Stimulated activated CD8-positive, alpha-beta memory T cell treated with anti-CD3 and anti-CD28 coated beads, Interleukin-15, amount 100 ng/mL, for 48 hours (primary cell): ENCODE measurements around the gene ATE1.
"Not testable (repeated sequence)": the region's sequence is repeated elsewhere in the genome, so short reads cannot be mapped to it uniquely, and the experiment has no call there.

Experiments
- DNase-seq, 2 donors: peaks; one replicate each; pipeline ENCODE4 v3.0.0-alpha.2; 2020; ENCODE audit warnings: low read depth in 2 of 2

The ATE1 gene

GRCh38 chr10:121927841-121928527, at the start of gene ATE1:
Gene ATE1, minus strand, starts transcription at chr10:121928031. Its CDS starts 82 bp downstream, at chr10:121927949.
- DNase-seq: peak; percentile 74 to 78

GRCh38 chr10:121976607-121977006, 48.8 kb upstream of the ATE1 start:
- no peak for DNase-seq

- DNase-seq: no peak
Observed at GRCh38 chr10:121975295-121976086, 47.7 kb upstream of the ATE1 start.

- DNase-seq: peak; percentile 65 to 67
Observed at GRCh38 chr10:121974535-121975294, 46.9 kb upstream of the ATE1 start, which contains the start of gene NSMCE4A. Gene NSMCE4A, minus strand, starts transcription at chr10:121975217. Its CDS starts 52 bp downstream, at chr10:121975165.

GRCh38 chr10:121974019-121974534, 46.2 kb upstream of the ATE1 start:
- peak in 1 of 2 donors; percentile 4 for DNase-seq

GRCh38 chr10:121969086-121969485, 41.3 kb upstream of the ATE1 start:
- DNase-seq: not testable (repeated sequence)

- no peak for DNase-seq
Observed at GRCh38 chr10:121965996-121966395, 38.2 kb upstream of the ATE1 start.

GRCh38 chr10:121961456-121961855, 33.6 kb upstream of the ATE1 start:
- DNase-seq: no peak

GRCh38 chr10:121959671-121960070, 31.8 kb upstream of the ATE1 start:
- DNase-seq: no peak

GRCh38 chr10:121956111-121957061, 28.6 kb upstream of the ATE1 start:
- DNase-seq: no peak

- no peak for DNase-seq
Observed at GRCh38 chr10:121952226-121952625, 24.4 kb upstream of the ATE1 start.

GRCh38 chr10:121949451-121949850, 21.6 kb upstream of the ATE1 start:
- DNase-seq: no peak

- no peak for DNase-seq
Observed at GRCh38 chr10:121949049-121949448, 21.2 kb upstream of the ATE1 start.

- no peak for DNase-seq
Observed at GRCh38 chr10:121947343-121948330, 19.8 kb upstream of the ATE1 start.

- no peak for DNase-seq
Observed at GRCh38 chr10:121942749-121943416, 15.1 kb upstream of the ATE1 start.

- DNase-seq: no peak
Observed at GRCh38 chr10:121941532-121941931, 13.7 kb upstream of the ATE1 start.

- no peak for DNase-seq
Observed at GRCh38 chr10:121936295-121936694, 8.5 kb upstream of the ATE1 start.

- DNase-seq: no peak
Observed at GRCh38 chr10:121935702-121936101, 7.9 kb upstream of the ATE1 start.
